Right cardiac atrium (tissue), 5 donors: ENCODE data around the gene NCOA1. TPM values are rescaled to one million over a fixed set of nuclear protein-coding genes. Genes with fewer than 3 reads are reported as not detected.
"Not testable (repeated sequence)": the region's sequence is repeated elsewhere in the genome, so short reads cannot be mapped to it uniquely, and the experiment has no call there.

ENCODE experiments used
- ATAC-seq, 2 donors: fragments of 200-7000 bp; cut with Tn5 transposase; one replicate each; pipeline versions ENCODE4 v1.8.0 to v1.9.1; 2020; ENCODE audit warnings: moderate library complexity in 2 of 2, mild to moderate bottlenecking in 1 of 2
- DNase-seq, 3 donors: peaks; one replicate each; pipeline ENCODE4 v3.0.0-alpha.2; 2020
- H3K27ac ChIP-seq: one replicate; pipeline ENCODE4 v1.5.1; 2013; ENCODE audit warnings: mild to moderate bottlenecking, low read length, control low read depth, moderate library complexity
- H3K27me3 ChIP-seq: one replicate; pipeline ENCODE4 v1.6.1; 2013; ENCODE audit not compliant: control insufficient read depth, insufficient read depth
- H3K4me1 ChIP-seq: one replicate; pipeline ENCODE4 v1.6.1; 2013; ENCODE audit warnings: low read length; ENCODE audit not compliant: control insufficient read depth, insufficient read depth
- H3K4me3 ChIP-seq: one replicate; pipeline ENCODE4 v1.5.1; 2013; ENCODE audit warnings: low read length, control low read depth
- H3K9me3 ChIP-seq: one replicate; pipeline ENCODE4 v1.6.1; 2013; ENCODE audit warnings: low read length; ENCODE audit not compliant: control insufficient read depth
- WGBS: extraction: QIAGEN DNeasy Blood & Tissue Kit; methylation state at CpG from one replicate; pipeline ENCODE4 v1.1.7; 2013; 5-methylcytosine and 5-hydroxymethylcytosine counted together
- intact Hi-C, 4 donors: fragments of 100-400 bp; cut with DNase I; formaldehyde crosslinking; loops; one replicate each; pipeline versions ENCODE4 v1.11.0 to v1.14.0; 2022 to 2023
- polyA plus RNA-seq: library from polyadenylated mRNA; stranded (reverse); fragments of 200-250 nt; gene quantifications from one replicate; pipeline ENCODE4 v1.2.3, GENCODE V29; 2013
- total RNA-seq, 4 donors: library from RNA; stranded (reverse); fragmentation: NEBNext Ultra II Directional; extraction: Animal tissue kit (Norgen Biotek cat#: 25700); gene quantifications; one replicate each; pipeline ENCODE4 v1.2.1, GENCODE V29; 2021
- donor health status: healthy with polysubstance abuse.
- donor health status: DM: no; HTN: yes; CAD: no.
- donor health status: DM: no; HTN: no; CAD: no.
- donor health status: DM: no; HTN: yes; CAD: no; lungs with severe emphysema.
- donor health status: DM: yes; HTN: yes; CAD: no.

The NCOA1 gene
- total and polyA plus RNA-seq, 5 donors = 11.8 to 37.1 (median 34.6) TPM

DNA sequence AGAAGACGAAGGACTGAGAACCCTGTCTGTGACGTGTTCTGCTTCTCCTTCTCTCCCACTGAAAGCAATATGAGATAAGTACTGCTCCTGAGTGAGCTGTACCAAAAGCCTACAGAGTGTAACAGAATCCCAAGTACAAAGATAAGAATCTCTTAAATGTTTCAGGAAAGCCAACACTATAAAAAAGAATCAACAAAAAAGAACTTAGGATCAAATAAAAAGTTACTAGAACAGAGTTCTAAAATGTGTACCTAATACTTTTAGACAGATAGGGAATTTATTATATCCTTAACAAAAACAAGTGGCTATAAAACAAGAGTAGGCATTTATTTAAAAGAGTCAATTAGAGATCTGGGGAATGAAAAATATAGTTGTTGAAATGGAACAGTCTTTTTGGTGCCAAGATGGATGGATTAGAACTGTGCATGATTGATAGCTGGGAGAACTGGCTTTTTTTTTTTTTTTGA lies 49.0 kb downstream of the NCOA1 start:
- 69% methylated on average over 2 of the region's 2 CpGs for WGBS
- Histone ChIP-seq H3K4me3 (no peak overlapping the region), H3K27ac (no peak overlapping the region), H3K4me1 (peaks cover 2% of the 10 kb centered on the region), H3K27me3 (no peaks in the 10 kb centered on the region), H3K9me3 (no peaks in the 10 kb centered on the region)
- DNase-seq = no peak
- intact Hi-C loops = no loop called here
- ATAC-seq = no peak

DNA sequence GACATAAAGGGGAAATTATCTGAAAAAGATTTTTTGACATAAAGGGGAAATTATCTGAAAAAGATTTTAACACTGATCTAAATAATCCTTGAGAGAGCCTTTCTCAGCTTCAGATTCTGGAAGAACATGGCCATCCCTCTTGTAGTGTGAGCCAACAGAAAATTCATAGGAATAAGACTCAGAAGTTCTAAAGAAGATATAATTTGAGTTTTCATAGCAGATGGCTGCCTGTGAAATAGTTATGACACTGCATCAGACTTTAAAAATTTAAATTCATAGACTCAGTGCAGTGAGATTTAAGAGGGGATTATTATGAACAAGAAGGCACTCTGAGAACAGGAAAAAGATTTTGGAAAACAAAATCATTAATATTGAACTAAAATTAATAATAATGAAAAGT lies 50.6 kb downstream of the NCOA1 start:
- H3K9me3 ChIP-seq = no peaks in the 10 kb centered on the region
- H3K4me3 ChIP-seq = no peak overlapping the region
- peaks cover 2% of the 10 kb centered on the region for H3K4me1 ChIP-seq
- H3K27me3 ChIP-seq = no peaks in the 10 kb centered on the region
- DNase-seq (no peak), ATAC-seq (no peak)
- intact Hi-C loops = no loop called here
- H3K27ac ChIP-seq = no peak overlapping the region

GRCh38 chr2:24542269-24542872 lies 51.3 kb downstream of the NCOA1 start:
- Histone ChIP-seq H3K4me1 (peaks cover 2% of the 10 kb centered on the region), H3K27me3 (no peaks in the 10 kb centered on the region), H3K9me3 (no peaks in the 10 kb centered on the region), H3K4me3 (no peak overlapping the region), H3K27ac (no peak overlapping the region)
- ATAC-seq (no peak), DNase-seq (no peak)
- WGBS = over 99% methylated on average over 3 of the region's 3 CpGs
- intact Hi-C loops = no loop called here

- no peaks in the 10 kb centered on the region for H3K9me3 ChIP-seq
- no peaks in the 10 kb centered on the region for H3K27me3 ChIP-seq
- H3K27ac ChIP-seq = no peak overlapping the region
- DNase-seq = no peak
- ATAC-seq = no peak
- no peak overlapping the region for H3K4me3 ChIP-seq
- intact Hi-C loops = no loop called here
- 69% methylated on average over 2 of the region's 2 CpGs for WGBS
- peaks cover 2% of the 10 kb centered on the region for H3K4me1 ChIP-seq
These were observed 52.2 kb downstream of the NCOA1 start for GRCh38 chr2:24543252-24543651.

GRCh38 chr2:24544456-24545115 lies 53.5 kb downstream of the NCOA1 start:
- Histone ChIP-seq H3K27me3 (no peaks in the 10 kb centered on the region), H3K4me3 (no peak overlapping the region), H3K4me1 (peaks cover 2% of the 10 kb centered on the region), H3K9me3 (no peaks in the 10 kb centered on the region), H3K27ac (no peak overlapping the region)
- intact Hi-C loops = no loop called here
- WGBS = 96% methylated on average over 1 of the region's 1 CpG
- DNase-seq = no peak
- no peak for ATAC-seq

- intact Hi-C loops = no loop called here
- H3K27me3 ChIP-seq = no peaks in the 10 kb centered on the region
- ATAC-seq (no peak), DNase-seq (no peak)
- no peaks in the 10 kb centered on the region for H3K9me3 ChIP-seq
- 69% methylated on average over 1 of the region's 1 CpG for WGBS
- no peaks in the 10 kb centered on the region for H3K4me1 ChIP-seq
- no peak overlapping the region for H3K27ac ChIP-seq
- no peak overlapping the region for H3K4me3 ChIP-seq
These were observed 55.6 kb downstream of the NCOA1 start for GRCh38 chr2:24546669-24547068.

DNA sequence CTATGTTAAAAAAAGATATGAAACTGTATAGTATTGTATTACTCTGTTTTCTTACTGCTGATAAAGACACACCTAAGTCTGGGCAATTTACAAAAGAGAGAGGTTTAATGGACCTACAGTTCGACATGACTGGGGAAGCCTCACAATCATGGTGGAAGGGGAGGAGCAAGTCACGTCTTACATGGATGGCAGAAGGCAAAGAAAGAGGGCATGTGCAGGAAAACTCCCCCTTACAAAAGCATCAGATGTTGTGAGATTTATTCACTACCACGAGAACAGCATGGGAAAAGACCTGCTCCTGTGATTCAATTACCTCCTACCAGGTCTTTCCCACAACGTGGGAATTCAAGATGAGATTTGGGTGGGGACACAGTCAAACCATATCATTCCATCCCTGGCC lies 57.0 kb downstream of the NCOA1 start:
- intact Hi-C loops = no loop called here
- no peaks in the 10 kb centered on the region for H3K27me3 ChIP-seq
- no peaks in the 10 kb centered on the region for H3K9me3 ChIP-seq
- H3K4me3 ChIP-seq = no peak overlapping the region
- no peak overlapping the region for H3K27ac ChIP-seq
- 74% methylated on average over 4 of the region's 4 CpGs for whole genome bisulfite sequencing
- ATAC-seq = no peak
- no peak for DNase-seq
- H3K4me1 ChIP-seq = no peaks in the 10 kb centered on the region

- H3K9me3 ChIP-seq, intact Hi-C loops, DNase-seq, ATAC-seq, H3K4me1 ChIP-seq, H3K27ac ChIP-seq, H3K27me3 ChIP-seq, H3K4me3 ChIP-seq: not testable (repeated sequence)
- WGBS = 79% methylated on average over 2 of the region's 2 CpGs
These were observed 59.2 kb downstream of the NCOA1 start for GRCh38 chr2:24550301-24550700.

- ATAC-seq = no peak
- no peak for DNase-seq
- Histone ChIP-seq H3K4me3 (no peak overlapping the region), H3K9me3 (no peaks in the 10 kb centered on the region), H3K4me1 (no peaks in the 10 kb centered on the region), H3K27ac (no peak overlapping the region), H3K27me3 (no peaks in the 10 kb centered on the region)
- WGBS = 92% methylated on average over 2 of the region's 2 CpGs
- intact Hi-C loops = no loop called here
These were observed 60.0 kb downstream of the NCOA1 start for GRCh38 chr2:24551016-24551415.

DNA sequence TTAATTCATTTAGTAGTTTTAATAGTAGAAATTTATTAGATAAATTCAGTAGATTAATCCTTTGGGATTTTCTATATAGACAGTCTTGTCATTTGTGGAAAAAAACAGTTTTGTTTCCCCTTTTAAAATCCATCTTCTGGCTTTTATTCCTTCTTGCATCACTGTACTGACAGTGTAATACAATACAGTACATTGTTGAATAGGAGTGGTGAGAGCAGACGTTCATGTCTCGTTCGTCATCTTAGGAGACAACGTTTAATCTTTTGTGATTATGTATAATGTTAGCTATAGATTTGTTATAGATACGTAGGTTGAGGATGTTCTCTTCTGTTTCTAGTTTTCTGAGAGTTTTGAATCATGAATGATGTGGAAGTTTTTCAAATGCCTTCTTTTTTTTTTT lies 61.8 kb downstream of the NCOA1 start:
- no peak for DNase-seq
- Histone ChIP-seq H3K9me3 (no peaks in the 10 kb centered on the region), H3K27ac (no peak overlapping the region), H3K4me1 (no peaks in the 10 kb centered on the region), H3K4me3 (no peak overlapping the region), H3K27me3 (no peaks in the 10 kb centered on the region)
- intact Hi-C loops = no loop called here
- ATAC-seq = no peak
- WGBS = 77% methylated on average over 5 of the region's 5 CpGs

- no peak for DNase-seq
- Histone ChIP-seq H3K9me3 (no peaks in the 10 kb centered on the region), H3K4me3 (no peak overlapping the region), H3K27me3 (no peaks in the 10 kb centered on the region), H3K4me1 (peaks cover 15% of the 10 kb centered on the region), H3K27ac (no peak overlapping the region)
- ATAC-seq = no peak
- intact Hi-C loops = no loop called here
- WGBS = 80% methylated on average over 7 of the region's 7 CpGs
These were observed 67.9 kb downstream of the NCOA1 start for GRCh38 chr2:24558781-24559472.
